GM12891 (cell line): ENCODE measurements around the gene EXPH5.

Experiments
- POLR2A ChIP-seq: IDR thresholded peaks from 2 replicates; pipeline ENCODE4 v1.6.1; 2011; ENCODE audit warnings: low read depth, low read length, control low read depth
- POLR2AphosphoS5 ChIP-seq: IDR thresholded peaks from 2 replicates; pipeline ENCODE4 v1.6.1; 2011; ENCODE audit warnings: low read depth, low read length, control low read depth

- TF ChIP-seq POLR2AphosphoS5 (no peak), POLR2A (no peak)
Observed at GRCh38 chr11:108512708-108513107, 80.9 kb downstream of the EXPH5 start.
